HEK293 (cell line): ENCODE data around the gene PCBP3.
A peak's percentile ranks its signal among the peaks of the same experiment; 100 is the strongest.

Experiments used
- CTCF ChIA-PET: fragments of 350-600 bp; formaldehyde crosslinking; extraction: SDS; loops from one replicate; lab custom pipeline; 2021; ENCODE audit warnings: antibody characterized with exemption; lab: Yijun Ruan, JAX
- POLR2A ChIA-PET: fragments of 300-600 bp; formaldehyde crosslinking; extraction: SDS; loops from one replicate; lab custom pipeline; 2020; ENCODE audit warnings: antibody characterized with exemption, inconsistent platforms; lab: Yijun Ruan, JAX
- H3K27ac ChIP-seq: fragments of 200-500 bp; sonication (Bioruptor generic); 2 replicates; pipeline ENCODE4 v1.5.1; 2014; ENCODE audit warnings: low read depth, low read length, control low read depth, inconsistent platforms; ENCODE audit errors: extremely low read depth
- H3K36me3 ChIP-seq, 2 experiments: fragments of 200-500 bp in 1 of 2; sonication (Bioruptor generic) in 1 of 2; 1 replicate in 1 of 2; 2 replicates in 1 of 2; pipeline ENCODE4 v1.5.1; 2014 to 2017; ENCODE audit warnings: inconsistent platforms in 2 of 2, low read length in 2 of 2; ENCODE audit not compliant: control insufficient read depth in 2 of 2, insufficient read depth in 1 of 2
- H3K4me1 ChIP-seq: fragments of 200-500 bp; sonication (Bioruptor generic); 2 replicates; pipeline ENCODE4 v1.5.1; 2014; ENCODE audit warnings: mild to moderate bottlenecking, low read length, inconsistent platforms; ENCODE audit not compliant: control insufficient read depth, insufficient read depth
- H3K4me3 ChIP-seq: 2 replicates; pipeline ENCODE4 v1.5.1; 2011; ENCODE audit warnings: low read depth, mild to moderate bottlenecking, control low read depth, low read length, moderate library complexity
- H3K9me3 ChIP-seq: fragments of 200-500 bp; sonication (Bioruptor generic); 2 replicates; pipeline ENCODE4 v1.5.1; 2014; ENCODE audit warnings: low read depth, low read length, inconsistent platforms; ENCODE audit not compliant: control insufficient read depth, insufficient read depth
- KLF10 ChIP-seq: fragments of 450-650 bp; IDR thresholded peaks from 2 replicates; pipeline ENCODE4 v1.5.1; 2018; ENCODE audit warnings: missing biosample characterization, mild to moderate bottlenecking, missing genetic modification characterization
- SP7 ChIP-seq: fragments of 450-650 bp; formaldehyde crosslinking; IDR thresholded peaks from 2 replicates; pipeline ENCODE4 v1.5.1; 2016; ENCODE audit warnings: missing biosample characterization, missing genetic modification characterization
- ZBTB20 ChIP-seq: fragments of 450-650 bp; formaldehyde crosslinking; IDR thresholded peaks from 2 replicates; pipeline ENCODE4 v1.5.1; 2016; ENCODE audit warnings: missing biosample characterization, missing genetic modification characterization
- ZFP41 ChIP-seq: fragments of 450-650 bp; formaldehyde crosslinking; IDR thresholded peaks from 2 replicates; pipeline ENCODE4 v1.5.1; 2016; ENCODE audit warnings: missing biosample characterization, missing genetic modification characterization, borderline replicate concordance
- ZNF121 ChIP-seq: fragments of 450-650 bp; formaldehyde crosslinking; IDR thresholded peaks from 2 replicates; pipeline ENCODE4 v1.5.1; 2016; ENCODE audit warnings: missing biosample characterization, missing genetic modification characterization
- ZNF133 ChIP-seq: fragments of 450-650 bp; formaldehyde crosslinking; IDR thresholded peaks from 2 replicates; pipeline ENCODE4 v1.5.1; 2016; ENCODE audit warnings: missing biosample characterization, missing genetic modification characterization
- ZNF140 ChIP-seq: fragments of 450-650 bp; formaldehyde crosslinking; IDR thresholded peaks from 2 replicates; pipeline ENCODE4 v1.5.1; 2016; ENCODE audit warnings: missing biosample characterization, missing genetic modification characterization
- ZNF155 ChIP-seq: fragments of 450-650 bp; formaldehyde crosslinking; IDR thresholded peaks from 2 replicates; pipeline ENCODE4 v1.5.1; 2016; ENCODE audit warnings: missing biosample characterization, missing genetic modification characterization
- ZNF16 ChIP-seq: fragments of 450-650 bp; formaldehyde crosslinking; IDR thresholded peaks from 2 replicates; pipeline ENCODE4 v1.5.1; 2016; ENCODE audit warnings: low read depth, missing biosample characterization, missing genetic modification characterization
- ZNF416 ChIP-seq: fragments of 450-650 bp; formaldehyde crosslinking; IDR thresholded peaks from 2 replicates; pipeline ENCODE4 v1.5.1; 2016; ENCODE audit warnings: missing biosample characterization, missing genetic modification characterization
- ZNF529 ChIP-seq: fragments of 450-650 bp; formaldehyde crosslinking; IDR thresholded peaks from 2 replicates; pipeline ENCODE4 v1.5.1; 2017; ENCODE audit warnings: missing genetic modification characterization, missing biosample characterization; ENCODE audit not compliant: insufficient replicate concordance
- ZNF610 ChIP-seq: fragments of 450-650 bp; formaldehyde crosslinking; IDR thresholded peaks from 2 replicates; pipeline ENCODE4 v1.5.1; 2016; ENCODE audit warnings: missing biosample characterization, missing genetic modification characterization, borderline replicate concordance
- ZNF791 ChIP-seq: fragments of 450-650 bp; formaldehyde crosslinking; IDR thresholded peaks from 2 replicates; pipeline ENCODE4 v1.5.1; 2016; ENCODE audit warnings: missing biosample characterization, missing genetic modification characterization
- ZNF830 ChIP-seq: fragments of 450-650 bp; IDR thresholded peaks from 2 replicates; pipeline ENCODE4 v1.5.0; 2018; ENCODE audit warnings: missing biosample characterization, missing genetic modification characterization, low read depth, mild to moderate bottlenecking, moderate library complexity
- TF ChIP-seq, protein P1 (sequence below): fragments of 450-650 bp; formaldehyde crosslinking; IDR thresholded peaks from 2 replicates; pipeline ENCODE4 v1.5.1; 2016; ENCODE audit warnings: missing biosample characterization, missing genetic modification characterization
- TF ChIP-seq, protein P2 (sequence below): fragments of 450-650 bp; formaldehyde crosslinking; IDR thresholded peaks from 2 replicates; pipeline ENCODE4 v1.5.1; 2016; ENCODE audit warnings: missing biosample characterization, missing genetic modification characterization, borderline replicate concordance
- TF ChIP-seq, protein P3 (sequence below): fragments of 450-650 bp; formaldehyde crosslinking; IDR thresholded peaks from 2 replicates; pipeline ENCODE4 v1.5.1; 2016; ENCODE audit warnings: missing biosample characterization, missing genetic modification characterization

PCBP3 gene

DNA sequence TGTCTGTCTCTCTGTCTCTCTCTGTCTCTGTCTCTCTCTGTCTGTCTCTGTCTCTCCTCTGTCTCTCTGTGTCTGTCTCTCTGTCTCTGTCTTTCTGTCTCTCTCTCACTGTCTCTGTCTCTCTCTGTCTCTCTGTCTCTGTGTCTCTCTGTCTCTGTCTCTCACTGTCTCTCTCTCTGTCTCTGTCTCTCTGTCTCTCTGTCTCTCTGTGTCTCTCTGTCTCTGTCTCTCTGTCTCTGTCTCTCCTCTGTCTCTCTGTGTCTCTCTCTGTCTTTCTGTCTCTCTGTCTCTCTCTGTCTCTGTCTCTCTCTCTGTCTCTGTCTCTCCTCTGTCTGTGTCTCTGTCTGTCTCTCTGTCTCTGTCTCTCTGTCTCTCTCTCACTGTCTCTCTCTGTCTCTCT lies 337.2 kb downstream of the PCBP3 start:
- H3K4me3 ChIP-seq, result peak overlapping the region; percentile 28
- TF ChIP-seq, protein P1, sequence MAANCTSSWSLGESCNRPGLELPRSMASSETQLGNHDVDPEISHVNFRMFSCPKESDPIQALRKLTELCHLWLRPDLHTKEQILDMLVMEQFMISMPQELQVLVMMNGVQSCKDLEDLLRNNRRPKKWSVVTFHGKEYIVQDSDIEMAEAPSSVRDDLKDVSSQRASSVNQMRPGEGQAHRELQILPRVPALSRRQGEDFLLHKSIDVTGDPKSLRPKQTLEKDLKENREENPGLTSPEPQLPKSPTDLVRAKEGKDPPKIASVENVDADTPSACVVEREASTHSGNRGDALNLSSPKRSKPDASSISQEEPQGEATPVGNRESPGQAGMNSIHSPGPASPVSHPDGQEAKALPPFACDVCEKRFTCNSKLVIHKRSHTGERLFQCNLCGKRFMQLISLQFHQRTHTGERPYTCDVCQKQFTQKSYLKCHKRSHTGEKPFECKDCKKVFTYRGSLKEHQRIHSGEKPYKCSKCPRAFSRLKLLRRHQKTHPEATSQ (tag by site-specific recombination), result no peak
- no peak for TF ChIP-seq ZNF133 (tag by site-specific recombination)
- TF ChIP-seq, protein P2, sequence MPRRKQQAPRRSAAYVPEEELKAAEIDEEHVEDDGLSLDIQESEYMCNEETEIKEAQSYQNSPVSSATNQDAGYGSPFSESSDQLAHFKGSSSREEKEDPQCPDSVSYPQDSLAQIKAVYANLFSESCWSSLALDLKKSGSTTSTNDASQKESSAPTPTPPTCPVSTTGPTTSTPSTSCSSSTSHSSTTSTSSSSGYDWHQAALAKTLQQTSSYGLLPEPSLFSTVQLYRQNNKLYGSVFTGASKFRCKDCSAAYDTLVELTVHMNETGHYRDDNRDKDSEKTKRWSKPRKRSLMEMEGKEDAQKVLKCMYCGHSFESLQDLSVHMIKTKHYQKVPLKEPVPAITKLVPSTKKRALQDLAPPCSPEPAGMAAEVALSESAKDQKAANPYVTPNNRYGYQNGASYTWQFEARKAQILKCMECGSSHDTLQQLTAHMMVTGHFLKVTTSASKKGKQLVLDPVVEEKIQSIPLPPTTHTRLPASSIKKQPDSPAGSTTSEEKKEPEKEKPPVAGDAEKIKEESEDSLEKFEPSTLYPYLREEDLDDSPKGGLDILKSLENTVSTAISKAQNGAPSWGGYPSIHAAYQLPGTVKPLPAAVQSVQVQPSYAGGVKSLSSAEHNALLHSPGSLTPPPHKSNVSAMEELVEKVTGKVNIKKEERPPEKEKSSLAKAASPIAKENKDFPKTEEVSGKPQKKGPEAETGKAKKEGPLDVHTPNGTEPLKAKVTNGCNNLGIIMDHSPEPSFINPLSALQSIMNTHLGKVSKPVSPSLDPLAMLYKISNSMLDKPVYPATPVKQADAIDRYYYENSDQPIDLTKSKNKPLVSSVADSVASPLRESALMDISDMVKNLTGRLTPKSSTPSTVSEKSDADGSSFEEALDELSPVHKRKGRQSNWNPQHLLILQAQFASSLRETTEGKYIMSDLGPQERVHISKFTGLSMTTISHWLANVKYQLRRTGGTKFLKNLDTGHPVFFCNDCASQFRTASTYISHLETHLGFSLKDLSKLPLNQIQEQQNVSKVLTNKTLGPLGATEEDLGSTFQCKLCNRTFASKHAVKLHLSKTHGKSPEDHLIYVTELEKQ (tag by site-specific recombination), result no peak
- no peak for TF ChIP-seq ZBTB20
- no peak for TF ChIP-seq ZNF155
- no peak for TF ChIP-seq ZNF791 (tag by site-specific recombination)
- TF ChIP-seq ZNF140 (tag by site-specific recombination), result no peak
- TF ChIP-seq ZNF416 (tag by site-specific recombination), result no peak
- no peak for TF ChIP-seq KLF10 (tag by site-specific recombination)
- TF ChIP-seq ZNF610 (tag by site-specific recombination), result no peak
- TF ChIP-seq ZFP41, result no peak
- TF ChIP-seq SP7 (tag by site-specific recombination), result no peak
- TF ChIP-seq ZNF121 (tag by site-specific recombination), result no peak
- TF ChIP-seq ZNF830 (tag by site-specific recombination), result no peak
- TF ChIP-seq, protein P3, sequence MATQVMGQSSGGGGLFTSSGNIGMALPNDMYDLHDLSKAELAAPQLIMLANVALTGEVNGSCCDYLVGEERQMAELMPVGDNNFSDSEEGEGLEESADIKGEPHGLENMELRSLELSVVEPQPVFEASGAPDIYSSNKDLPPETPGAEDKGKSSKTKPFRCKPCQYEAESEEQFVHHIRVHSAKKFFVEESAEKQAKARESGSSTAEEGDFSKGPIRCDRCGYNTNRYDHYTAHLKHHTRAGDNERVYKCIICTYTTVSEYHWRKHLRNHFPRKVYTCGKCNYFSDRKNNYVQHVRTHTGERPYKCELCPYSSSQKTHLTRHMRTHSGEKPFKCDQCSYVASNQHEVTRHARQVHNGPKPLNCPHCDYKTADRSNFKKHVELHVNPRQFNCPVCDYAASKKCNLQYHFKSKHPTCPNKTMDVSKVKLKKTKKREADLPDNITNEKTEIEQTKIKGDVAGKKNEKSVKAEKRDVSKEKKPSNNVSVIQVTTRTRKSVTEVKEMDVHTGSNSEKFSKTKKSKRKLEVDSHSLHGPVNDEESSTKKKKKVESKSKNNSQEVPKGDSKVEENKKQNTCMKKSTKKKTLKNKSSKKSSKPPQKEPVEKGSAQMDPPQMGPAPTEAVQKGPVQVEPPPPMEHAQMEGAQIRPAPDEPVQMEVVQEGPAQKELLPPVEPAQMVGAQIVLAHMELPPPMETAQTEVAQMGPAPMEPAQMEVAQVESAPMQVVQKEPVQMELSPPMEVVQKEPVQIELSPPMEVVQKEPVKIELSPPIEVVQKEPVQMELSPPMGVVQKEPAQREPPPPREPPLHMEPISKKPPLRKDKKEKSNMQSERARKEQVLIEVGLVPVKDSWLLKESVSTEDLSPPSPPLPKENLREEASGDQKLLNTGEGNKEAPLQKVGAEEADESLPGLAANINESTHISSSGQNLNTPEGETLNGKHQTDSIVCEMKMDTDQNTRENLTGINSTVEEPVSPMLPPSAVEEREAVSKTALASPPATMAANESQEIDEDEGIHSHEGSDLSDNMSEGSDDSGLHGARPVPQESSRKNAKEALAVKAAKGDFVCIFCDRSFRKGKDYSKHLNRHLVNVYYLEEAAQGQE, result no peak
- no peak for TF ChIP-seq ZNF529 (tag by site-specific recombination)
- TF ChIP-seq ZNF16 (tag by site-specific recombination), result no peak
- peaks cover 10 to 18% of the 10 kb centered on the region in 2 experiments; a peak in 2 of 3 replicates for H3K36me3 ChIP-seq
- H3K4me1 ChIP-seq, result peaks cover 9% of the 10 kb centered on the region
- ChIA-PET POLR2A (interaction anchor here (0.7 to 1.0 kb wide), 4 partner anchors 34 to 1640 kb away, joined by 3 to 4 read pairs (median 3); partner anchors contain the start of gene LSS), CTCF (interaction anchor here (0.7 kb wide), 1 partner anchor 163 kb away, joined by 4 read pairs; no protein-coding TSS in a partner anchor)
- H3K9me3 ChIP-seq, result no peaks in the 10 kb centered on the region
- H3K27ac ChIP-seq, result peak overlapping the region; percentile 62
